Stimulated activated CD8-positive, alpha-beta memory T cell treated with anti-CD3 and anti-CD28 coated beads, Interleukin-7, amount 100 ng/mL, for 48 hours (primary cell): ENCODE measurements around the gene ZDHHC8.

ENCODE experiments used
- DNase-seq, 2 donors: peaks; one replicate each; pipeline ENCODE4 v3.0.0-alpha.2; 2020; ENCODE audit warnings: low read depth in 1 of 2; ENCODE audit errors: extremely low read depth in 1 of 2

Gene ZDHHC8

DNA sequence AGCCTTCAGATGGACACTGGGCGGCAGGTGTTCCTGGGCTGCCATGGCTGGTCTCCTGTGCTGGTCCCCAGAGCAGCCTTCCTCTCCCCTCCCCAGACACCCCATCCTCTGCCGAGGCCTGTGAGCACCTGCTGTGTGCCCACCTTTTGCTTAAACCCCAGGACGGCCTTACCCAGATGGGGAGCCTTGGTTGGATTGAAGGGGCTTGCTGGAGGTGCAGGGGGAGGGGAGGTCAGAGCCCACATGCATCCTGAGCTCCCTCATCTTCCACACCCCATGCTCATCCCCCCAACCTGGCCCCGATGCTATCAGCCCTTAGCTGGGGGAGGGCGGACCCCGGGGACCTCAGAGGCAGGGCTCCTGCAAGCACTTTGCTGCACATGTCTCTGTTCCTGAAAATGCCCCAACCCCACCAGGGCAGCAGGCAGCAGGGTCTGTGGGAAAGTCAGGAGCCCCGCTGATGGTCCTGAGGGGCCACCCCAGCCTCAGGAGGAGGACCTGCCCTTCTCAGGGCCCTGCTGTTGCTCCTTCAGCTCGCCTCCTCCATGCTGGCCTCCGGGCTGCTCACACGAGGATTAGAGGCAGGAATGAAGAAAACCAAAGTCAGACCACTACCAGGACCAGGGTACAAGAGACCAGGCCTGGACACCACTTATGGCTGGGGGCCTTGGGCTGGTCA is 60.8 kb downstream of the ZDHHC8 start:
- no peak for DNase-seq

DNA sequence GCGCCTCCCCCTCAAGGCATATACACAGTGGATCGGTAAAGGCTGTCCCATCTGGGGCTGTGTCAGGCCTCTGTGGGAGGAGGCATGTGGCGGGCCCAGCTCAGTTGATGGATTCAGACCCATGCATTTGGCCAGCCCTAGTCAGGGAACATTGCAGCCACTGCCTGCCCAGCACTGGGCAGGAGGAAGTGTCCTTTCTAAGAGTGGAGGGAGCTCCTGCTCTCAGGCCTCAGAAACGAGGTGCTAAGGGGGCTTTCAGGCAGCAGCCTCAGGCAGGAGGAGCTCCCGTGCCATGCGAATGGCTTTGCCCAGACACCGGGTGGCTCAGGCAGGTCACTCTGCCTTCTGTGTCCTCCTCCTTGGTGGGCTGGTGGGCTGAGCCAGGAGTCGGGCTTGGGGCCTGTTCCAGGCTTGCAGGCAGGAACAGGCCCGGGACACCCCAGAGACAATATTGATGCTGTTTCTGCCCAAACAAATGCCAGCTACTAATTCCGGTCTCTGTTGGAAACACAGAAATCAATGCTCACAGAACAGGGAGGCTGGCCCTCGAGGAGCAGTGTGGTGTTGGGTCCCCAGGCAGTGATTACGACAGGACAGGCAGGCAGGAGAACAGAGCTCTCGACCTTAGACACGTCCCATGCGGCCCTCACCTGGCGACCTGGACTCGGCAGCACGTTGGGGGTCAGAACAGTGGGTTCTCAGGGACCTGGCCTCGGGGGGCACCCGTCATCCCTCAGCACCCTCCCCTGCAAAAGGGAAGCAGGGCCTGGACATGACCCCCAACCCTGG is 61.6 kb downstream of the ZDHHC8 start:
- DNase-seq, result no peak

DNA sequence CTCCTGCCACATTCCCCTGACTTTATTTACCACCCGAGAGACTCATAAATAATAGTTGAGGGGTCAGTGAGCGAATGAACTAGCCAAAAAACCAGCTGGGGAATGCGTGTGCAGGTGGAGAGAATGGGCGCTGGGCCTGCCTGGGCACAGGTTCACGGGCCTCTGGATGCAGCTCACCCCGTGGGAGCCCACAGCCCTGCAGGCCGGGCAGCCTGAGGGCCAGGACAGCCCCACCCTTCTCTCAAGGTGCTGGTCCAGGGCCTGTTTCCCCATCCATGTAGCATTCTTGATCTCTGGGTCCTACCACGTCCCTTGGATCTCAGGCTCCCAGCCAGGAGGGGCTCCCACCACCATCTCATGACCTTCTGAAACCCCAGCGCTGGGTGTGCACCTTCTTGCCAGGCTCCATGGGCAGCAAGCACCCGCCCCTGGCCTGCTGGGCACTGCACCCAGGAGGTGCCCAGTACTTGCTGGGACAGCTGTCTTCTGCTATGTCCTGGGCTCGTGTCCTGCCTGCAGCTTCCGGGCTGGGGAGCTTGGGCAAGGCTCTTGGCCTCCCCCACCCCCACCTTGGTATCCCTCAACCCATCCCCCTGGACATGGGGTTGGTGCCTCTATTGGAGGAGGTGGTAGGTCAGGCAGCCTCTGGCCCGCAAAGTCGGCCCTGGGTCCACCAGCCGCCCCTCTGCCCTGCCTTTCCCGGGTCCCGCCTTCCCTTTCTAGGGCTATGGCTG is 62.3 kb downstream of the ZDHHC8 start:
- DNase-seq, result no peak

DNA sequence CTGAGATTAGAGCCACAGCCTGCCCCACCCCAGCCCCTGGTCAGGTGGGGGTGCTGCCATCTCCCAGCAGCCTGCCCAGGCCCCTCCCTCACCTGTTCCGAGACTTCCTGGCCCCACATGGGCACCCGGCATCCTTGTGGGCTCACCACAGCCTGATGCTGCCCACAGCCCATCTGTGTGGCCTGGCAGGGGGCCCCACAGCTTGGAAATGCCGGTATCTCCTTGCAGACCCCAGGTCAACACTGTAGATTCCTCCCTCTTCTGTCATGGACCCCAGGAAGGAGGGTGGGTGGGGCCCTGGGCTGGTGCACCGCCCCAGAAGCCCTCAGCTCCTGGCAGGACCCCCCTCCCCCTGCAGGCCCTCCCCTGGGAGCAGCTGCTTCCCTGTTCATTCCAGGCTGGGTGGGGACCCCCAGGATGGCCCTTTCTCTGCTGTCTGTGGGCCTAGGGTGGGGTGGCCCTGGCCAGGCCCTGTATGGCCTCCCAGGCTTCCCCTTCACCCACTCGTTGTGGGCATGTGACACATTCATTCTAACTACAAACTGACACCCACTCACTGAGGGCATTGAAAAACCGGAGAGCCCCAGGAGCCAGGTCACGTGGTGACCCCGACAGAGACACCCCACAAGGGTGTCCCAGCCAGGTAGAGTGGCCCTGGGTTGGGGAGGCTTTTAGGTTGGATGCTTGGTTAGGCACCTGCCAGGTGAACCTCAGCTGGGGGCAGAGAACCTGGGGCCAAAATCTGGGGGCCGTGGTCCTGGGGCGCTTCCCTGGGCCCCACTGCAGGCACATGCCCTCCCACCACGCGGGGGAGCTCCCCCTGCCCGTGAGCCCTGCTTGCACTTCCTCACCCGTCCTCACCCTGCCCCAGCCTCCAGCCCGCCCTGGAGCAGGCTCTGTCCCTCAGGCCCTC is 63.3 kb downstream of the ZDHHC8 start:
- DNase-seq, result no peak

DNA sequence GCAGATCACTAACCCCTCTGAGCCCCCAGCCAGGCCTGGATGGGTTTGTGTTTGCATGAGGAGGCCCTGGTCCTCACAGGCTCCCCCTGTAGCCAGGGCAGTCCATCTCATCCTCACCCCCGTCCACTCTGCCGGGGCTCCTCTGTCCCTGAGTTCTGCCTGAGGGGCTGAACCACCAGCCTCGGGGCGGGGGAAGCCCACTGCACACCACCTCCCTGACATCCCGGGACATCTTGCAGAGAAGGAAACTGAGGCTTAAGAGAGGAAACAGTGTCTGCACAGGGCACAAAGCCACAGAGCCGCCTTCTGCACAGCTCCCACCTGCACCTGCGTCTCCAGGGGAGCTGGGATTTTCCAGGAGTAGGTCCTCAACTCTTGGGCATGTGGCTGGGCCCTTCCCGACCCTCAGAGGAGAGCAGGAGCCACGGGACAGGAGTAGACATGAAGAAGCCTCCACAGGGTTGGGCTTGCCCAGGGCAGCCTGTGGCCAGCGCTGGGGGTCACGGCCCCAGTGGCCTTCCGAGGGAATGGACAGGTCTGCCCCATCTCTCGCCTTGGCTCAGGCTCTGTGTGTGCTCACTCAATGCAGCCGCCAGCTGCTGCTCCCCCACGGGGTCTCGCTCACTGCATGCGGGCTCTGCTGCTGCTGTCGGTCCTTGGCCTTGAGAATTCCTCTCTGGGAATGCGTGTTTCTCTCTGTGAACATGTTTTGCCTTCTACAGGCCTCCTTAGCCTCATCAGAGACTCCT is 64.7 kb downstream of the ZDHHC8 start:
- DNase-seq, result no peak
